ENCODE results near the gene NUP62. TPM values are rescaled to one million over a fixed set of nuclear protein-coding genes. Genes with fewer than 3 reads are reported as not detected.

Gene NUP62
- total and polyA plus RNA-seq, 2 of the 4 experiments (the other 2 are of a cell fraction) = 21.3 to 29.7 TPM

GRCh38 chr19:49936549-49936948 is 7.2 kb upstream of the NUP62 start:
- no peak overlapping the region for H2AFZ ChIP-seq (replicated peaks; ENCODE audit: low read length, poor library complexity)
- BruUV-seq (replicated peaks) = no TSS peak
- no peak overlapping the region for H4K5ac ChIP-seq (ENCODE audit: low read depth, low read length)
- H3K56ac ChIP-seq (ENCODE audit: extremely low read depth, insufficient read depth, low read length) = no peak overlapping the region
- H2AK9ac ChIP-seq (replicated peaks; ENCODE audit: low read depth, low read length, poor library complexity) = no peak overlapping the region
- no peaks in the 10 kb centered on the region for H3K4me1 ChIP-seq (ENCODE audit: control insufficient read depth, insufficient read depth, low read length)
- H3K27me3 ChIP-seq (ENCODE audit: control insufficient read depth, insufficient read depth, low read length) = no peaks in the 10 kb centered on the region; the same call in 1 of the 2 replicates
- ChIA-PET CTCF (no interaction called here), POLR2A (ENCODE audit: unreplicated experiment) (no interaction called here)
- no peaks in the 10 kb centered on the region for H3K9me1 ChIP-seq (ENCODE audit: insufficient read depth, low read length)
- no peaks in the 10 kb centered on the region; the same call in 1 of the 2 replicates for H3K36me3 ChIP-seq (ENCODE audit: control insufficient read depth, insufficient read depth, low read length)
- no peak overlapping the region for H2AK5ac ChIP-seq (ENCODE audit: low read depth, low read length)
- H4K8ac ChIP-seq (ENCODE audit: low read depth in 2 of 2, low read length in 2 of 2) = no peak overlapping the region
- dilution Hi-C loops (cut with HindIII; ENCODE audit: low sequenced_read_pairs, unreplicated experiment) = no loop called here
- H3K27ac ChIP-seq (ENCODE audit: insufficient read depth, low read length) = no peak overlapping the region
- no peak overlapping the region for H2BK5ac ChIP-seq (ENCODE audit: low read depth, low read length, poor library complexity, severe bottlenecking)
- H2BK20ac ChIP-seq (ENCODE audit: low read depth, low read length) = no peak overlapping the region
- no peaks in the 10 kb centered on the region for H3K9me3 ChIP-seq (ENCODE audit: control insufficient read depth, insufficient read depth, low read length)
- H3K18ac ChIP-seq (ENCODE audit: low read depth, low read length) = no peak overlapping the region
- in situ Hi-C loops (cut with MboI; ENCODE audit: low sequenced_read_pairs) = loop anchor here (10.0 kb wide), 2 partner anchors 48 to 208 kb away; no protein-coding TSS in a partner anchor
- 73% methylated on average over 3 of the region's 5 CpGs; no CpG with 5 or more reads in 1 of the 2 experiments for WGBS, 2 experiments (ENCODE audit: extremely low coverage in 2 of 2, insufficient read length in 1 of 2)
- H3K4me3 ChIP-seq (ENCODE audit: insufficient read depth, low read depth, low read length) = no peak overlapping the region
- no peak overlapping the region for H2BK15ac ChIP-seq (ENCODE audit: low read depth, low read length)
- TF ChIP-seq RAD21 (IDR thresholded peaks at IDR 0.05; ENCODE audit: low read length) = no peak
- no peak for TF ChIP-seq NFE2L2 (IDR thresholded peaks at IDR 0.05; ENCODE audit: low read depth, low read length)
- TF ChIP-seq SMC3 (IDR thresholded peaks at IDR 0.05; ENCODE audit: low read depth, low read length) = no peak
- TF ChIP-seq CHD1 (IDR thresholded peaks at IDR 0.05; ENCODE audit: low read depth, low read length) = no peak
- no peak for TF ChIP-seq POLR2A (IDR thresholded peaks at IDR 0.05; ENCODE audit: low read depth, low read length)
- TF ChIP-seq MXI1 (IDR thresholded peaks at IDR 0.05; ENCODE audit: borderline replicate concordance, low read depth, low read length) = no peak
- TF ChIP-seq RCOR1 (IDR thresholded peaks at IDR 0.05; ENCODE audit: insufficient replicate concordance, low read length) = no peak
- no peak for TF ChIP-seq CEBPB (IDR thresholded peaks at IDR 0.05; ENCODE audit: low read depth, low read length)
- TF ChIP-seq FOS (IDR thresholded peaks at IDR 0.05; ENCODE audit: low read depth, low read length) = no peak
- TF ChIP-seq BHLHE40 (IDR thresholded peaks at IDR 0.05; ENCODE audit: low read depth, low read length) = no peak
- no peak for TF ChIP-seq RFX5 (IDR thresholded peaks at IDR 0.05; ENCODE audit: low read depth, low read length)
- no peak for TF ChIP-seq MAFK (IDR thresholded peaks at IDR 0.05; ENCODE audit: low read depth, low read length)
- no peak for TF ChIP-seq CTCF (conservative IDR thresholded peaks at IDR 0.05; ENCODE audit: low read depth, low read length)
- no peak for TF ChIP-seq USF2 (IDR thresholded peaks at IDR 0.05; ENCODE audit: low read depth, low read length)
- TF ChIP-seq MAZ (IDR thresholded peaks at IDR 0.05; ENCODE audit: borderline replicate concordance, low read depth, low read length) = no peak
- TF ChIP-seq ELK1 (IDR thresholded peaks at IDR 0.05; ENCODE audit: borderline replicate concordance, low read depth, low read length) = no peak
- no peak overlapping the region for H2BK120ac ChIP-seq (ENCODE audit: low read depth, low read length)
- H3K79me1 ChIP-seq (ENCODE audit: low read depth in 1 of 2, low read length in 2 of 2) = peaks cover 0 to 3% of the 10 kb centered on the region in 2 experiments; a peak in 1 of 4 replicates
- intact Hi-C loops (cut with micrococcal nuclease) = no loop called here
- no peak overlapping the region for H3K9ac ChIP-seq (ENCODE audit: low read depth, low read length)
- no peak overlapping the region for H4K91ac ChIP-seq (ENCODE audit: insufficient read depth, low read depth, low read length)
- no peak overlapping the region for H3K4ac ChIP-seq (ENCODE audit: low read depth, low read length)
- H3K23ac ChIP-seq (ENCODE audit: low read depth, low read length) = no peak overlapping the region
- no peak for DNase-seq
- ATAC-seq (ENCODE audit: low read depth) = no peak
- no peak overlapping the region for H3K14ac ChIP-seq (replicated peaks; ENCODE audit: low read depth, low read length)
- H3K4me2 ChIP-seq (ENCODE audit: low read depth, low read length) = no peak overlapping the region
- no peaks in the 10 kb centered on the region for H4K20me1 ChIP-seq (ENCODE audit: insufficient read depth, low read length)
